OCI-LY7 (cell line): Measurements from ENCODE around the gene SLC12A4.

Experiments used
- CTCF ChIP-seq: fragments of 200-600 bp; sonication (generic); conservative IDR thresholded peaks from 2 replicates; pipeline ENCODE4 v1.5.1; 2014; ENCODE audit warnings: mild to moderate bottlenecking, antibody characterized with exemption, low read length, moderate library complexity, mixed read lengths
- EZH2phosphoT487 ChIP-seq: fragments of 200-600 bp; sonication (generic); IDR thresholded peaks from 2 replicates; pipeline ENCODE4 v1.6.1; 2018; ENCODE audit warnings: low read depth, borderline replicate concordance, mild to moderate bottlenecking, mixed run types, antibody characterized with exemption, low read length, moderate library complexity, mixed read lengths

DNA sequence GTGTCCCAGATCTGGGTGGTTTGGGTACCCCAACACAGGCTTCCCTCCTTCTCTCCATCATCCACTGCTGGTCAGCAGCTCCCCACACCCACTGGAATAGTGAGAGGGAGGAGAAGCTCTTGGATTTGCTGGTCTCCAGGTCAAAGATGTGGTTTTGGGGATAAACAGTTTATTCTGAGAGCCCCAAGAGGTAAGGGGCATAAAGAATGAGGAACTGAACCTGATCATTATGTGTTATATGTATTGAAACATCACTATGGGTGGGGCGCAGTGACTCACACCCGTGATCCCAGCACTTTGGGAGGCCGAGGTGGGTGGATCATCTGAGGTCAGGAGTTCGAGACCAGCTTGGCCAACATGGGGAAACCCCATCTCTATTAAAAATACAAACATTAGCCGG lies 27.0 kb upstream of the SLC12A4 start:
- TF ChIP-seq CTCF (no peak), EZH2phosphoT487 (no peak)
